C4-2B (cell line): ENCODE data around the gene MOB3B.

Source experiments
- H3K27ac ChIP-seq: fragments of 450-650 bp; 2 replicates; pipeline ENCODE4 v1.5.1; 2017
- CTCF ChIP-seq: fragments of 450-650 bp; conservative IDR thresholded peaks from 2 replicates; pipeline ENCODE4 v1.5.1; 2017; ENCODE audit warnings: mild to moderate bottlenecking
- ZFX ChIP-seq: fragments of 450-650 bp; IDR thresholded peaks from 2 replicates; pipeline ENCODE4 v1.6.1; 2017

MOB3B gene

GRCh38 chr9:27388150-27388549 lies 141.5 kb downstream of the MOB3B start:
- TF ChIP-seq CTCF (no peak), ZFX (no peak)
- no peak overlapping the region for H3K27ac ChIP-seq

- TF ChIP-seq CTCF (no peak), ZFX (no peak)
- H3K27ac ChIP-seq = no peak overlapping the region
These were observed 141.9 kb downstream of the MOB3B start for GRCh38 chr9:27387722-27388121.

DNA sequence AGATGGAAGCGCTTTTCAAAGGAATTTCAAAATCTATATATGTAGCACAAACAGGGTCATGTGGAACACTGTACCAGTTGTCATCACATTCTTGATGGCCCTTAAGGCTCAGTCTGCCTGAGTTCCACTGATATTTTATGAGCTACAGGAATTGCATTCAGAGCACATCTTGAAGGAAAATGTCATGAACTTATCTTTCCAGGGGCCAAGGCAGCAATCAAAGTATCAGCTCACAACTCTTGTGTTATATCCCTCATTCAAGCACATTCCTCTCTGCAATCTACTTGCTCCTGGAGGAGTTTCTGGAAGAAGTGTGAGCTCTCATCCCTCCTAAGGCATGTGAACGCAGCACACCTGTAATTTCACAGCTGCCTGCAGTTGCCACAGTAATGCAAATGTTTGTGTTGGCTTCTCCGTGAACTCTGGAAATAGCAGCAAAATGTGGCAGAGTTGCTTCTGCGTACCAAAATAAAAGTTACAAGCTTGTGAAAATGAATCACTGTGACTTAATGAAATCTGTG lies 143.0 kb downstream of the MOB3B start:
- H3K27ac ChIP-seq = no peak overlapping the region
- no peak for TF ChIP-seq ZFX
- no peak for TF ChIP-seq CTCF

- H3K27ac ChIP-seq = no peak overlapping the region
- no peak for TF ChIP-seq CTCF
- no peak for TF ChIP-seq ZFX
These were observed 143.8 kb downstream of the MOB3B start for GRCh38 chr9:27385606-27386322.

GRCh38 chr9:27384262-27385014 lies 145.2 kb downstream of the MOB3B start:
- TF ChIP-seq ZFX (no peak), CTCF (no peak)

GRCh38 chr9:27383524-27383923 lies 146.1 kb downstream of the MOB3B start:
- no peak overlapping the region for H3K27ac ChIP-seq
- TF ChIP-seq ZFX = no peak

More at GRCh38 chr9:27384262-27385014, 145.2 kb downstream of the MOB3B start:
- H3K27ac ChIP-seq = no peak overlapping the region

- no peak for TF ChIP-seq ZFX
- no peak for TF ChIP-seq CTCF
These were observed 146.6 kb downstream of the MOB3B start for GRCh38 chr9:27382975-27383374.

More at GRCh38 chr9:27382975-27383374, 146.6 kb downstream of the MOB3B start:
- no peak overlapping the region for H3K27ac ChIP-seq
